K562 (cell line): ENCODE measurements around the gene RNF43. TPM values are rescaled to one million over a fixed set of nuclear protein-coding genes. Genes with fewer than 3 reads are reported as not detected.

ENCODE experiments used
- BMI1 ChIP-seq: fragments of 150-350 bp; IDR thresholded peaks from 2 replicates; pipeline ENCODE4 v1.6.1; 2014; ENCODE audit warnings: low read length
- CREM ChIP-seq: IDR thresholded peaks from 2 replicates; pipeline ENCODE4 v1.6.1; 2014; ENCODE audit warnings: antibody characterized with exemption, low read depth
- DIDO1 ChIP-seq: fragments of 450-650 bp; IDR thresholded peaks from 2 replicates; pipeline ENCODE4 v1.6.1; 2016; ENCODE audit warnings: low read depth, missing biosample characterization, missing genetic modification characterization
- EGR1 ChIP-seq: fragments of 450-650 bp; conservative IDR thresholded peaks from 2 replicates; pipeline ENCODE4 v1.6.1; 2017; ENCODE audit warnings: mild to moderate bottlenecking
- HLTF ChIP-seq: fragments of 450-650 bp; IDR thresholded peaks from 2 replicates; pipeline ENCODE4 v1.6.1; 2016
- MCM2 ChIP-seq: fragments of 450-650 bp; IDR thresholded peaks from 2 replicates; pipeline ENCODE4 v1.6.1; 2017; ENCODE audit warnings: low read depth, mild to moderate bottlenecking
- MXI1 ChIP-seq: IDR thresholded peaks from 2 replicates; pipeline ENCODE4 v1.6.1; 2011; ENCODE audit warnings: low read depth, mild to moderate bottlenecking, improper control_type of control experiment, low read length
- NCOA4 ChIP-seq: fragments of 450-650 bp; IDR thresholded peaks from 2 replicates; pipeline ENCODE4 v1.6.1; 2018; ENCODE audit warnings: mild to moderate bottlenecking; ENCODE audit not compliant: partially characterized antibody
- NEUROD1 ChIP-seq: fragments of 150-350 bp; IDR thresholded peaks from 2 replicates; pipeline ENCODE4 v1.6.1; 2014; ENCODE audit warnings: borderline replicate concordance, low read length, low read depth; ENCODE audit not compliant: partially characterized antibody
- NR1H2 ChIP-seq: sonication (generic); formaldehyde crosslinking; IDR thresholded peaks from 2 replicates; pipeline ENCODE4 v1.4.0; 2020; ENCODE audit warnings: mild to moderate bottlenecking, missing genetic modification reagents
- PHF8 ChIP-seq: fragments of 200-600 bp; sonication (generic); IDR thresholded peaks from 2 replicates; pipeline ENCODE4 v1.6.1; 2012; ENCODE audit warnings: mixed run types, mild to moderate bottlenecking, inconsistent platforms, low read length, moderate library complexity, borderline replicate concordance
- RBM39 ChIP-seq: fragments of 200-400 bp; formaldehyde crosslinking; optimal IDR thresholded peaks from 2 replicates; pipeline ENCODE3; 2018; ENCODE audit warnings: low read depth, low read length
- RFX7 ChIP-seq: fragments of 250-450 bp; sonication (Bioruptor Pico); IDR thresholded peaks from 2 replicates; pipeline ENCODE4 v1.5.1; 2021; ENCODE audit warnings: mild to moderate bottlenecking
- SIX5 ChIP-seq, 2 experiments: IDR thresholded peaks; 2 replicates each; pipeline ENCODE4 v1.6.1; 2011; ENCODE audit warnings: low read length in 2 of 2, borderline replicate concordance in 1 of 2, low read depth in 1 of 2, mild to moderate bottlenecking in 1 of 2, moderate library complexity in 1 of 2; ENCODE audit not compliant: insufficient read depth in 1 of 2
- SMARCB1 ChIP-seq: IDR thresholded peaks from 2 replicates; pipeline ENCODE4 v1.6.1; 2011; ENCODE audit warnings: improper control_type of control experiment, low read depth; ENCODE audit not compliant: insufficient read length
- TGIF2 ChIP-seq: sonication (generic); formaldehyde crosslinking; IDR thresholded peaks from 2 replicates; pipeline ENCODE4 v1.8.1; 2022; ENCODE audit warnings: mild to moderate bottlenecking, missing genetic modification reagents, moderate library complexity
- ZBTB5 ChIP-seq: fragments of 450-650 bp; IDR thresholded peaks from 2 replicates; pipeline ENCODE4 v1.6.1; 2017; ENCODE audit warnings: antibody characterized with exemption
- ZEB2 ChIP-seq: fragments of 450-650 bp; IDR thresholded peaks from 2 replicates; pipeline ENCODE4 v1.6.1; 2016
- ZHX1 ChIP-seq: fragments of 150-350 bp; conservative IDR thresholded peaks from 2 replicates; pipeline ENCODE4 v1.6.1; 2014; ENCODE audit warnings: low read length
- ZKSCAN8 ChIP-seq: fragments of 200-800 bp; sonication (Bioruptor generic); IDR thresholded peaks from 2 replicates; pipeline ENCODE4 v1.6.1; 2016; ENCODE audit warnings: missing genetic modification characterization, missing compliant biosample characterization
- ZNF175 ChIP-seq: fragments of 200-800 bp; sonication (Bioruptor generic); IDR thresholded peaks from 2 replicates; pipeline ENCODE4 v1.6.1; 2016; ENCODE audit warnings: low read depth, mild to moderate bottlenecking, missing genetic modification characterization, missing compliant biosample characterization
- ZNF583 ChIP-seq: fragments of 250-450 bp; sonication (Bioruptor Pico); IDR thresholded peaks from 2 replicates; pipeline ENCODE4 v1.4.0; 2020
- polyA plus RNA-seq, 8 experiments: library from polyadenylated mRNA; depleted of rRNA in 4 of 8; stranded (reverse) in 5 of 8; unstranded in 3 of 8; fragments of >200 nt; fragmentation: Nextera tagmentation in 2 of 8; fragmentation: Illumina TruSeq in 1 of 8; extraction: Ambion mirVana in 2 of 8; extraction: Trizol in 1 of 8; gene quantifications; 2 replicates each; pipeline versions ENCODE4 v1.2.1 to v1.2.3, GENCODE V29; 2011 to 2014; ENCODE audit warnings: inconsistent platforms in 1 of 8, missing spikeins in 1 of 8
- total RNA-seq, 7 experiments: library from RNA; depleted of rRNA in 6 of 7; stranded (reverse); fragments of >200 nt in 6 of 7; fragmentation: Illumina TruSeq in 2 of 7; extraction: Trizol in 2 of 7; gene quantifications; 2 replicates each; pipeline versions ENCODE4 v1.2.1 to v1.2.3, GENCODE V29; 2011 to 2021; ENCODE audit warnings: low replicate concordance in 1 of 7
- TF ChIP-seq, protein P1 (sequence below): fragments of 450-650 bp; formaldehyde crosslinking; IDR thresholded peaks from 2 replicates; pipeline ENCODE4 v1.4.0; 2020; ENCODE audit warnings: mild to moderate bottlenecking, moderate library complexity
- TF ChIP-seq, protein P2 (sequence below): IDR thresholded peaks from 2 replicates; pipeline ENCODE4 v1.6.1; 2011; ENCODE audit not compliant: insufficient read length; ENCODE audit errors: extremely low read depth

The RNF43 gene
- total and polyA plus RNA-seq, 9 of the 15 experiments (the other 6 are each of a cell fraction or from before 2014, with no cell fraction given): 0.29 to 2.7 (median 1.4) TPM

GRCh38 chr17:58387834-58388233 is 29.5 kb downstream of the RNF43 start (continued):
- TF ChIP-seq ZBTB5: no peak
- no peak for TF ChIP-seq SIX5 (IDR thresholded peaks at IDR 0.05; ENCODE audit: borderline replicate concordance in 1 of 2, insufficient read depth in 1 of 2, low read depth in 1 of 2, low read length in 2 of 2)
- no peak for TF ChIP-seq HLTF
- TF ChIP-seq RFX7: no peak
- TF ChIP-seq NCOA4: no peak
- no peak for TF ChIP-seq MCM2
- no peak for TF ChIP-seq TGIF2 (CRISPR knock-in tag)
- peak; percentile 82; the same call in 1 of the 2 replicates for TF ChIP-seq ZEB2
- TF ChIP-seq EGR1: peak; percentile 56
- TF ChIP-seq ZKSCAN8: no peak
- TF ChIP-seq ZNF583 (CRISPR knock-in tag): no peak
- TF ChIP-seq MXI1: no peak
- TF ChIP-seq, protein P1, sequence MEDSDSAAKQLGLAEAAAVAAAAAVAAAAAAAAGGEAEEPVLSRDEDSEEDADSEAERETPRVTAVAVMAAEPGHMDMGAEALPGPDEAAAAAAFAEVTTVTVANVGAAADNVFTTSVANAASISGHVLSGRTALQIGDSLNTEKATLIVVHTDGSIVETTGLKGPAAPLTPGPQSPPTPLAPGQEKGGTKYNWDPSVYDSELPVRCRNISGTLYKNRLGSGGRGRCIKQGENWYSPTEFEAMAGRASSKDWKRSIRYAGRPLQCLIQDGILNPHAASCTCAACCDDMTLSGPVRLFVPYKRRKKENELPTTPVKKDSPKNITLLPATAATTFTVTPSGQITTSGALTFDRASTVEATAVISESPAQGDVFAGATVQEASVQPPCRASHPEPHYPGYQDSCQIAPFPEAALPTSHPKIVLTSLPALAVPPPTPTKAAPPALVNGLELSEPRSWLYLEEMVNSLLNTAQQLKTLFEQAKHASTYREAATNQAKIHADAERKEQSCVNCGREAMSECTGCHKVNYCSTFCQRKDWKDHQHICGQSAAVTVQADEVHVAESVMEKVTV (CRISPR knock-in tag): no peak
- TF ChIP-seq, protein P2, sequence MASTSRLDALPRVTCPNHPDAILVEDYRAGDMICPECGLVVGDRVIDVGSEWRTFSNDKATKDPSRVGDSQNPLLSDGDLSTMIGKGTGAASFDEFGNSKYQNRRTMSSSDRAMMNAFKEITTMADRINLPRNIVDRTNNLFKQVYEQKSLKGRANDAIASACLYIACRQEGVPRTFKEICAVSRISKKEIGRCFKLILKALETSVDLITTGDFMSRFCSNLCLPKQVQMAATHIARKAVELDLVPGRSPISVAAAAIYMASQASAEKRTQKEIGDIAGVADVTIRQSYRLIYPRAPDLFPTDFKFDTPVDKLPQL: no peak
- no peak for TF ChIP-seq DIDO1 (tag)
- 0 out of 2 replicates have a peak, but pooled peaks have one; percentile 24 for TF ChIP-seq CREM
- no peak for TF ChIP-seq NR1H2 (CRISPR knock-in tag)
- no peak for TF ChIP-seq RBM39
- TF ChIP-seq SMARCB1: no peak
- TF ChIP-seq BMI1: no peak
- TF ChIP-seq ZHX1: no peak
- no peak for TF ChIP-seq PHF8
- TF ChIP-seq ZNF175 (CRISPR knock-in tag): no peak
- no peak for TF ChIP-seq NEUROD1
